SW480 (cell line): Measurements from ENCODE around the gene TMEM171.

Experiments
- DNase-seq: peaks from one replicate; pipeline ENCODE4 v3.0.0-alpha.2; 2016; ENCODE audit warnings: low spot score

Gene TMEM171

DNA sequence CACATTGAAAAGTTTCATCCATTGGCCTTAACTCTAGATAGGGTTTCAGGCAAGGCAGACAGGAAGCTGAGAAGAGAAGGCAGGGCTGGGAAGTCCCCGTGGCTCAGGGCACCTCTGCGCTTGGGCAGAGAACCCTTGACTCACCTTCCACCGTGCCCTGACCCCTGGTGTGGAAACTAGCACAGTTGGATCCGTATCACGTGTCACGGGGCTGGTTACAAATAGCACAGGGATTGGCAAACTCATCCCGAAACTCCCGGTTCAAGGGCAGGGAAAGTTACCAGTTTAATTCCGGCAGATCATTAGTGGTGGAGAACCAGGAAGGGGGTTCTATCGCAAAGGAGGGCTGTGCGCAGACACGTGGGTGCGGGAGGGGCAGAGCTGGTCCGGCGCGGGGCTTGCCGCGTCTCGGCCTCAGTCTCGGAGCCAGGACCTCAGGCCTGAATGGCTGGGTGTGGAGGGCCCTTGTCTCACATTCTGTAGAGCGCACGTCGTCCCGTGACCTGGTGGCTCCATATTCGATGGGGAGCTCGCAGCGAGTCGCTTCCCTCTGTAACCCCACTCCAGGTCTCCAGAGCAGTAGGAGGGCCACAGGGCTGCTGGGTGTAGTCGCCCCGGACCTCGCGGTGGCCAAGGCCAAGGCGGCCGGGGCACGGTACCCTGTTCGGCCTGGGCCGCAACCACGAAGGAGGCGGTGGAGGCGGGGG, 771 bp upstream of the TMEM171 start:
- no peak for DNase-seq

GRCh38 chr5:73121119-73121463, 716 bp downstream of the TMEM171 start:
- DNase-seq: no peak

DNA sequence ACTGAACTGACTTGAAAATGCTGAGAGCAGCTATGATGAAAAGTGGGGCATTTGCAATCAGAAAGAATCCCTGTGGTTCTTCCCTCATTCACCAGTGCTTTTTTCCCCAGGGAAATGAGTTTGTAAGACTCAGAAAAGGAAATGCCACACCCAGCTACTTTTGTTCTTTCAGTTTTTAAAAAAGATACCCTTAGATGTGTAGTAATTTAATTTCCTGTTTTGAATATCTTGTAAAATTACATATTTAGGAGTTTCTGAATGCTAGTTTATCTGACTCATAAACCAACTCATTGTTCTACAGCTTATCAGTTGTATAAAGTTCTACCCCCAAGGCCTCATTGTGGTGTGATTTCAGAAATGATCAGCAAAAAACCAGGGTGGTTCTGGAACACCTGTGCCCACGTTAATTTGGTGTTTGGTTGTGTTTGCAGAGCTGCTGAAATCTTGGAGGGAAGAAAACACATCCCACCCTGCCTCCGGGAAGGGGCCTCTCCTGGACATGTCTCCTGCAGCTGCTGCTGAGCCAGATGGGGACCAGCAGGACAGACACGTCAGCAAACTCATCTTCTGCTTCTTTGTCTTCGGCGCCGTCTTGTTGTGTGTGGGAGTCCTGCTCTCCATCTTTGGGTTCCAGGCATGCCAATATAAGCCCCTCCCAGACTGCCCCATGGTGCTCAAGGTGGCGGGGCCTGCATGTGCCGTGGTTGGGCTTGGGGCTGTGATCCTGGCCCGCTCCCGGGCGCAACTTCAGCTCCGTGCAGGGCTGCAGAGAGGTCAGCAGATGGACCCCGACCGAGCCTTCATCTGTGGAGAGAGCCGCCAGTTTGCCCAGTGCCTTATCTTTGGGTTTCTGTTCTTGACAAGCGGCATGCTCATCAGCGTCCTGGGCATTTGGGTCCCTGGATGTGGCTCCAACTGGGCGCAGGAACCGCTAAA, 2.8 kb downstream of the TMEM171 start:
- DNase-seq: no peak

GRCh38 chr5:73125289-73125688, 4.9 kb downstream of the TMEM171 start:
- DNase-seq: no peak

DNA sequence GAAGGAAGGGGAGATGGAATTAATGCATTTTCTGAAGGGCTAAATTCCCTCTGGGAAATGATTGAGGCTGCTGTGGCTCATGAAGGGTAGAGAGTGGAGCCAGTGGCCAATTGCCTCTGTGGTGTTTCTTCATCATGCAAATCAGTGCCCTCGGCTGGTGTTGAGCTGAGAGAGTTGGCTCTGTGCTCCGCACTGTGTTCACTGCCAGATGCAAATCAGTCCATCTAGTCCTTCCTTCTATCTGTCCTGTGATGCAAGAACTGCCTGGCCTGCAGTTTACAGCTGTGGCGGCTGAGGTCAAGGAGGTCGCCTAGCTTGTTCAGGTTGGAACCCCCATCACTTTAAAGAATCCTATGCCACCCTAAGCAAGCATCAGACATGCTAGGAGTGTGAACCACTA, 6.0 kb downstream of the TMEM171 start:
- no peak for DNase-seq

GRCh38 chr5:73126957-73127356, 6.6 kb downstream of the TMEM171 start:
- no peak for DNase-seq

- DNase-seq: no peak
Observed at GRCh38 chr5:73129143-73129542, 8.8 kb downstream of the TMEM171 start.

DNA sequence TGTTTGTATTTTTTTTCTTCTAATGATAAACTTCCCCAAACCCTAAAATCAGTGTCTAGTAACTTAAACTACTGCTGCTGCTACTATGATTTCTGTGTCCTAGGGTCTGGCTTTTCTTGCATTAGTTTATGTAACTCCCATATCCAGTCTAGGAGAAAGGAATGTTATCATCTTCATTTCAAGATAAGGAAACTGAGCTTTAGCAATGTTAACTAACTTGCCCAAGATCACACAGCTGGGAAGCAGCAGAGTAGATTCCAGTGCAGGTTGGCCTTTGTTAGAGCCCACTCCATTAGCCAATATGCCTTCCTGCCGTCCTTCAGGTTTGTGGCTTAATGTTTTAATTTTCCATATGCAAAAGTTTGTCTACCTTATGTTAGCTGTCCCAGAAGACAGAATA, 10.4 kb downstream of the TMEM171 start:
- no peak for DNase-seq

DNA sequence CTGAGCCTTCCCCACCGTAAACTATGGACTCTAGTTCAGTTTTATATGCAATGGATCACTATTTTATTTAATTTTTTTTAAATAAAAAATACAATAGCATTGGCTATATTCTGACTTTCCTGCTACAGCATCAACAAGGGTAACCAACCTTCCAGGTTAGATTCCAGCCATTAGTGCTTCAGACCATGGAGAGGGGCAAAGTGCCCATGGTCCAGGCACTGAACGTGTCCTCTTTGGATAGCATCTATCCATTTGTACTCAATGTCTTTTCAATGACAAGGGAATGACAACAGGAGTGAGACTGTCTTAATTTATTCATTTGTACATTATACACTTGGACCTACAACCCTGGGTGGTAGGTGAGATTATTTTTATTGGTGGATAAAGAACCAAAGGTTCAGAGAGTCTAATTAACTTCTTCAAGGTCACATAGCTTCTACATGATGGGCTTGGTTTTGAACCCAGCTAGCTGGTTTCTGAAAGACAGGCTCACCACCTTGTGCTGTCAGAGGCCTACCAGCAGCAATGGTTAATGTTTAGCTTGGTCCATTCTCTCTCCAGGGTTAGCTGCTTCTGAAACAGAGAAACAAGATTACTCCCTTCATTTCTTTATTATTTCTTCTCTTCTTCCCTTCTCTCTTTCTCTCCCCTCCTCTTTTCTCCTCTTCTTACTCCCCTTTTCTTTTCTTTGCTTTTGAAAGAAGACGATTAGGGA, 11.5 kb downstream of the TMEM171 start:
- no peak for DNase-seq

DNA sequence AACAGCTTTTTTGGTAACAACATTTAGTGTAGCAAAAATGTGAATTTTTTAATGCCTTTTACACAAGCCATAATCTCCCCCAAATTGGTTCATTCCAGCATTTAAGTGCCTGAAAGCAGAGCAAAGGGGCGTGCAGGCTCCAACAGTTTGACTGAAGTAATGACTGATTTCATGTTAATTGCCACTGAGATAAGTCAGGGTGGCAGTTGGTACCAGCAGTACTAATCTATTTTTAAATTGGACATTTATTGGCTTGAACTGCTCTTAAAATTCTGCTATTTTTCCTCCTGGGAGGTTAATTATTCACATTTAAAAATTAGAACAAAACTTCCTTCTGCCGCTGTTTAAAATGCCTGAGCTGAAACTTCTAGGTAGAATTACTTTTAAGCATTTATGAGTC, 12.4 kb downstream of the TMEM171 start:
- no peak for DNase-seq

DNA sequence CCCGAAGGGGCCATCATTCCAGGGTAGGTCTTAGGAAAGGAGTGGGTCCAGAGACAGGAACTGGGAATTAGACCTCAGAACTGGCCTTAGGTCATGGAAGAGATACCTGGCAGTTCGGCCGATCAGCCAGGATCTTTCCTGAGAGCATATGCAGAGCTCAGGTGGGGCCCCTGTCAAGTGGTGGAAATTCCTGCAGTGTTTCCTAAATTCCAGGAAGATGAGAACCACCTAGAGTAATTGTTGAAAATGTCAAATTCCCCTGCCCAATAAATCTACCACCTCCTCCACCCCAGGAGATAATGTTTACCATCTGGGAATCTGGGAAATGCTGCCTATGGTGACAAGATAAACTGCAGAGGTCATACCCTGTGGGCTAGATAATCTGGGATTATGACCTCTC, 14.6 kb downstream of the TMEM171 start:
- DNase-seq: no peak

- DNase-seq: no peak
Observed at GRCh38 chr5:73135429-73136054, 15.2 kb downstream of the TMEM171 start.

GRCh38 chr5:73136055-73136562, 15.7 kb downstream of the TMEM171 start:
- DNase-seq: no peak

DNA sequence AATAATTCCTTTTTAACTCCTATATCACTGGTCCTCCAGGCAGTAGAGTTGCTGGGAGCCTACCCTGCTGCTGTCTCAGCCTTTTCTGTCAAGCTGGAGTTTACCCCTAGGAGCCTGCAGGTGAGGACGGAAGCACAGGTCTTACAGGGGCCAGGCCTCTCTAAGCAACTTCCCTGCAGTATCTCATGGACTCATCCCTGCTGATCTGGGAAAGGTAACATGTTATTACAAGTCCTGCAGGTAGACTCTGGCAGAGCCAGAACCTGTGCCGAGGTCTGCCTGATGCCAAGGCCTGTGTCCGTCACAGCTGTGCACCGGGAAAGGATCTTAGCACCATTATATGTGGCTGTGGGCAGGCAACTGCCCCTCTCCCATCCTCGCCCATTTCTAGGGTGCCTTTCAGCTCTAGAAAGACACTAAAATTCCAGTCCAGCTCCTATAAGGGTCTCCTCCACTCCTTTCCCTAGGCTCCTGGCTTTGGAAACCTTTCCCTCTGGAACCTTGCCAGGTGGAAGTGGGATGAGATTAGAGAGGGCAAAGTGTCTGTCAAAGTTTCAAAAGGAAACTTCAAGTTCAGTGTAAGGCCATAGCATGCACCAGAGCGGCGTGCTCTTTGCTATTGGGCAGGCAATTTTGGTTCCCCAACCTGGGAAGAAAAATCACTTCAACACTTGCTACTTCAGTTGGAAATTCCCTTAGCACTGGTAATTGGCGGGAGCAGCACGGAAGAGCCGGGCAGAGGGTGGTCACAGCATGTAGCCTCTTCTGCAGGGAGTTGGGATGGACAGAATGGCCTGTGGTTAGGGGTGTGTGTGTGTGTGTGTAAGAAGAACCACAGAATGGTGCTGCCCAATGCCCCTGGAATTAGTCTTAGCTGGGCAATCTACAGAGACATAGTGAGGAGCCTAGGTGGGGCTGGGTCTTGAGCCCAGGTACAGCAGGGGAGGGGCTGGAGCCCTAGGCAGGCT, 17.5 kb downstream of the TMEM171 start:
- no peak for DNase-seq

GRCh38 chr5:73139485-73139884, 19.1 kb downstream of the TMEM171 start:
- DNase-seq: no peak

DNA sequence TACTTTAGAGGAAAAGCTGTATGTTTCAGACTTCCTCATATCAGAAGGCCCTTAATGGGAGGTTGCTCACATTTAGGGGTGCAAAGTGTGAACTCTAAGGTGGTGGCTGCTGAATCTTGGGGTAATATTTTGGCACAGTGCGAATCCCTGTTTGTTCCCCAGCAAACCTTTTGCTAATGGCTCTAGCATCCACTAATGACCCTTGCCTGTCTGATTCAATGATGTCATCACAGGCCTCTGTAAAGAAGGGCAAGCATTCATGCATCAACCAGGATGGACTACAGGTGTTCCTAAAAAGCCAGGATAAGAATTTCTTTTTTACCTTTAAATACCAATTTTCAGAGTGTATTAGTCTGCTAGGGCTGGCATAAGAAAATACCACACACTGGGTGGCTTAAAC, 20.4 kb downstream of the TMEM171 start:
- no peak for DNase-seq

GRCh38 chr5:73142035-73142434, 21.7 kb downstream of the TMEM171 start:
- no peak for DNase-seq

GRCh38 chr5:73143716-73144115, 23.3 kb downstream of the TMEM171 start:
- DNase-seq: no peak

DNA sequence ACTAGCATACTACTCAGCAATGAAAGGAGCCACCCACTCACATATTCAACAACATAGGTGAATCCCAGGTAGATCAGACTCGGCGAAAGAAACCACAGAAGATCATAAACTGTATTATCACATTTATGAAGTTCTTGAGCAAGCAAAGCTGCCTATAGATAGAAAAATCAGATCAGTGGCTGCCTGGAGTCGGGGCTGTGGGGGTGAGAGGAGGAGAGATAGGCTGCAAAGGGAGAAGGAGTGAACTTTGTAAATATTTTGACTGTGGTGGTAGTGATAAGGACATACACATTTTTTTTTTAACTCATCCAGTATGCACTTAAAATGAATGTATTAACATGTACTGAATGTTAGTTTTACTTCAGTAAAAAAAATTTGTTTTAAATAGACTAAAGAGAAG, 29.2 kb downstream of the TMEM171 start:
- no peak for DNase-seq

- DNase-seq: no peak
Observed at GRCh38 chr5:73150876-73151275, 30.5 kb downstream of the TMEM171 start.
